A172 (cell line): ENCODE measurements around the gene CLEC2L. TPM values are rescaled to one million over a fixed set of nuclear protein-coding genes. Genes with fewer than 3 reads are reported as not detected.

ENCODE experiments used
- DNase-seq: peaks from one replicate; pipeline ENCODE4 v3.0.0-alpha.2; 2015; ENCODE audit warnings: low spot score
- total RNA-seq: library from RNA; depleted of rRNA; stranded (reverse); fragments of >200 nt; shearing (Covaris generic); gene quantifications from 2 replicates; pipeline ENCODE4 v1.2.3, GENCODE V29; 2014

CLEC2L gene
- total RNA-seq, 1 experiment from 2014 or later = not detected

GRCh38 chr7:139557857-139558581 lies 34.5 kb downstream of the CLEC2L start:
- DNase-seq = no peak

- DNase-seq = no peak
These were observed 36.0 kb downstream of the CLEC2L start for GRCh38 chr7:139559364-139560105.

- no peak for DNase-seq
These were observed 36.7 kb downstream of the CLEC2L start for GRCh38 chr7:139560199-139560598.

GRCh38 chr7:139560678-139561077 lies 37.2 kb downstream of the CLEC2L start:
- DNase-seq = no peak

GRCh38 chr7:139562491-139562890 lies 39.0 kb downstream of the CLEC2L start:
- DNase-seq = no peak

- DNase-seq = no peak
These were observed 39.6 kb downstream of the CLEC2L start for GRCh38 chr7:139562961-139563565.

DNA sequence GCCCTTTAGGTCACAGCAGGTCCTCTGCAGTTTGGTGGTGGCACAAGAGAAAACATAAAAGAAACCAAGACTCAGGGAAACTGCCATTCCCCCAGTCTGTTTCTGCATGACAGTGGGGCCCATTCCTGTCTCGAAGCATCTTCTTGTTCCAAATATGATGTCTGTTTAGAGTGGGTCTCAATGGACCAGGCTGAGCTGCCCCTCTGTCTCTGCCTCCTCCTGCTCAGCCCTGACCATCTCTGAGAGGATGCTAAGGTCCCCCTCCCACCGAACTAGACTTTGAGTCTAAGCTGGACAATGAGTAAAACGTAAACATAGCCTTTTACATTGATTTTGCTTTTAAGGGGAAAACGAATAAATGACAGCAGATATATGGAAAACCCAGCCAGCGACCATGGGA lies 40.4 kb downstream of the CLEC2L start:
- no peak for DNase-seq

DNA sequence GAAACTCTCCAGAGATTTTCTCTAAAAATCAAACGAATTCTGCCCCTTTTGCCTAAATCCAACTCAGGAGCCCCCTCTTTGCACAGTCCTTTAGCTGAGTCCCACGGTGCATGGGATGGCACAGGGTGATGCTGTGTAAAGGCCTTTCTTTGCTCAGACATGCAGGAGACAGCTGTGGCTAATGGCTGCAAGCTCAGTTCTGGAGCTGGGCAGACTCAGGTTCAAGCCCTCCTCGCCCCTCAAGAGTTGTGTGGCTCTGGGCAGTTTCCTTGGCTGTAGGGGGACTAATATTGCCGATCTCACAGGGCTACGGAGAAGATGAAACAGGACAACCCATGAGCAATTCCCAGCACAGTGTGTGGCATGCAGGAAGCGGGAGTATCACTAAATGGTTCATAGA lies 42.6 kb downstream of the CLEC2L start:
- no peak for DNase-seq

DNA sequence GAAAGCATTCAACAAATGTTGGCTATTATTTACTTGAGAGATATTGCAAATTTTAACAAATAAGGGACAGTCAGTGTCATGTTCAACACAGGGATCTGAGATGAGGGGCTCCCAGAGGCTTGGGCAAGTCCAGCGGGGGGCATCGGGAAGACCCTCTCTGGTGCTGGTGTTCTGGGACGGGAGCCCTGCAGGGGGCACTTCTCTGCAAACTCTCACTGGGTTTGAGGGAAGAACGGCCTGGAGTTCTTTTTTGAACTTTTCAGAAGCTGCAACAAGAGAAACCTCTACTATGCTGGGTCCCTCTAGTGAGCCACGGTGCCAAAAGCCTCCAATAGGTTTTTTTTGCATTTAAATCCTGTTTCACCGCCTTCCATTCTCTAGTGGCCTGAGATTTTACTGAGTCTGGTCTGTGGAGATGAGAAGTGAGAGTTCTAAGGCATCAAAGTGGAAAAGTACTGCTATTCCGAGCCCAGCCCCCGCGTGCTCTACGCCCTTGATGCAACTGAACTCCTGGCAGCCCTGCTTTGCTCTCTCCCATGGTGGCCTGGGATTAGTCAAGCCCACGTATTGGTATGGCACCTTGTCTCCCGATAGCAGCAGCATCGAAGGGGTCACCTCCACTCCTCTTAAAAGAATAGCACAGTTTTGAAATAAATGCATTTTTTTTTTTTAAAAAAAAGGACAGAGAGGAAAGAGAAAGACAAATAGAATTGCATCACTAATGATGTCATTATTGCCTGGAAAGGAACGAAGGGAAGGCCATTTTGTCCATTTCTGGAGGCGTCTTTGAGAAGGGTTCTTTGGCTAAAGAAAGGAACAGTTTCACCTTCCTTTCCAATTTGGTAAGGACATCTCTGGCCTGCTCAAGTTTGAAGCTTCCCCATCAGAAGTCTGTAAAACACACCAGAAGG lies 43.5 kb downstream of the CLEC2L start:
- DNase-seq = no peak

- no peak for DNase-seq
These were observed 44.3 kb downstream of the CLEC2L start for GRCh38 chr7:139567647-139568345.

- DNase-seq = no peak
These were observed 44.8 kb downstream of the CLEC2L start for GRCh38 chr7:139568346-139568675.

- no peak for DNase-seq
These were observed 45.5 kb downstream of the CLEC2L start for GRCh38 chr7:139568813-139569490.

DNA sequence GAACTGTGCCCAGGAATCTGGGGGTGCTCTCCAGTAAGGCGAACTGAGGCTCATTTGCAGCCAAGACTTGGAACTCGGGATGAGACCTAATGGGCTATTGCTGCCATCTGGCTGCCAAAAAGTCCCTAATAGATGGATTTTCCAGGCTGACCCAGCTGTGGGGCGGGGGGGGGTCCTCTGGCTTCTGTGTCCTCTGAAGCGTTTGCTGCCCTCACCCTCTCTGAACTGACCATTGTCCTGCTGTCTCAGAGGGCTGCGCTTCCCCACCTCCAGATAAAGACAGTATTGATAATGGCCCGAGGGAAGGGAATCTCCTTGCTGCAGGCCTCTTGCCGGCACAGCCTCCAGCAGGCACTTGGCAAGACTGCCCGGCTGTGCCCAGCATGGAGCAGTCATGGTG lies 46.6 kb downstream of the CLEC2L start:
- DNase-seq = no peak

DNA sequence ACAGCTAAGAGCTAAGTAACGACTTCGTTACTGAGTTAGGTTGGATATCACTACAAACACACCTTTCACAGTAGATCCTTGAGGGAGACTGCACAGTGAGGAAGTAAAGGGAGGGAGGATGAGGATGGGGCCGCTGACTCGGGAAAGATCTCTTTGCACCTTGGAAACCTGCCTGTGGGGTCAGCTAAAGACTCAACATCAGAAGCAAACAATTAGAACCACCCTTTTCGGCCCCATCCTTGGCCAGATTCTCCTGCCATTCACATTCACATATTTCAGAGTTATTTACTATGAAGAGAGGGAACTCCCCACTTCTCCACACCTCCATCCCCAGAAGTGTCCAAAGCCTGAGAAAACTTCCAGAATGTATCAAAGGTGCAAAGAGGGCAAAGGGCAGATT lies 47.1 kb downstream of the CLEC2L start:
- DNase-seq = no peak

GRCh38 chr7:139571190-139571589 lies 47.7 kb downstream of the CLEC2L start:
- DNase-seq = no peak

GRCh38 chr7:139571651-139572050 lies 48.2 kb downstream of the CLEC2L start:
- DNase-seq = no peak

DNA sequence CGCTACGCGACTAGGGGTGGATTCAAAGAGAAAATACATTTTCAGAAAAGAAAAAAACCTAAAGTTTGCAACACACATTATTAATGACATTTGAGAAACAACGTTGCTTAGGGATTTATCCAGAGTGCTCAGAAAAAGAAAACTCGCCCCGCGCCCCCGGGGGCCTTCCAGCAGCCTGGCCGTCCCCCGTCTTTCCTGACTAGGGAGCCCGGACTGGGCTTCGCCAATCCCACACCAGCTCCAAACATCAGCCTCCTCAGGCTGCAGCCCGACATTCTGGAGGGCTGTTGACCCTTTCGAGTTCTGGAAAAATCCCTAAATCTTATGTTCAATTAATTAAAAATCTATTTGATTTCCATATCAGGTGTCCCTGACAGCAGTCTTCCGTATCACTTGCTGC lies 48.6 kb downstream of the CLEC2L start:
- no peak for DNase-seq

DNA sequence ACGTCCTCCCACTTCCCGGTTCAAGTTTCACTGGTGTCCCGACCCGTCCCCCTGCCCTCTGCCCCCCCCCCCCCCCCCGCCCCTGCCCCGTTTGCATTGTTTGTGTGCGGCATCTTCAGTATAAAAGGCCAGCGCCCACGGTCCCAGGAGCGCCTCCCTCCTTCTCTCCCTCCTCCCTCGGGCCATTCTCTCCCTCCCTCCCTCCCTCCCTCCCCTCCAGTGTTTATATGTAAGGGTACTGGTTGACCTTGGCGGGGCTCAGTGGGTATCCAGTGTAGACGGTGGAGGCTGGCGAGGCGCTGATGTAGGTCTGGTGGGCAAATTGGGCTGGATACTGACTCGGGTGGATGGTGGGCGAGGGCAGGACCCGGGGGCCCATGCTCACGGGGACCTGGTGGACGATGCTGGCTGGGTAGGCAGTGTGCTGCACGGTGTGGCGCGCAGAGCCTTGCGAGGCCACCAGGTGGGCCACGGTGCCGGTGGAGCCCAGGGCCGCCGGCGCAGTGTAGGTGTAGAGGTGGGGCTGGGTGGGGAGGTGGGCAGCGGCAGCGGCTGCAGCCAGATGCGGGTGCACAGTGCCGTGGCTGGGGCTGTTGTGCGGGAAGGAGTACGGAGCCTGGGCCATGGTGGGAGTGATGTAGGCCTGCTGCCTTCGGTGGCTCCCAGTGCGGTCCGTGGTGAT lies 49.4 kb downstream of the CLEC2L start:
- no peak for DNase-seq

DNA sequence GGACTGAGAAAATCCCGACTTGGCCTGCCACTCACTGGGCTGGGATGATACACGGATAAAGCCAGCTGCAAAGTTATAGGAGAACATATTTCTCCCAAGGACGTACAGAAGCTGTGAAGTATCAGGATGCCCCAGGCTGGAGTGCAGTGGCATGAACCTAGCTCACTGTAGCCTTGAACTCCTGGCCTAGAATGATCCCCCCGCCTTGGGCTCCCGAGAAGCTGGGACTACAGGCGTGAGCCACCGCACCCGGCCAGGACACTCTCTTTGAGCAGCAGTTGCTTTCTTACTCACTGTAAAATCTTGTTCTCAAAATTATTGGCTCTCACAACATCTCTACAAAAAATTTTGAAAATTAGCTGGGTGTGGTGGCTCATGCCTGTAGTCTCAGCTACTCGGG lies 50.4 kb downstream of the CLEC2L start:
- DNase-seq = no peak

- DNase-seq = no peak
These were observed 51.3 kb downstream of the CLEC2L start for GRCh38 chr7:139574618-139575337.
